HG03103 (cell line): ENCODE data around the gene KRTAP10-9.
"Not testable (repeated sequence)": the region's sequence is repeated elsewhere in the genome, so short reads cannot be mapped to it uniquely, and the experiment has no call there.

ENCODE experiments used
- ATAC-seq: cut with Tn5 transposase; IDR thresholded peaks from one replicate; pipeline ENCODE4 v1.9.1; 2021; ENCODE audit warnings: low read depth; ENCODE audit not compliant: unreplicated experiment

The KRTAP10-9 gene

GRCh38 chr21:44613386-44614155, 13.3 kb upstream of the KRTAP10-9 start:
- ATAC-seq, result no peak

- no peak for ATAC-seq
These were observed 12.7 kb upstream of the KRTAP10-9 start for GRCh38 chr21:44614161-44614631.

GRCh38 chr21:44614961-44615391, 11.9 kb upstream of the KRTAP10-9 start:
- ATAC-seq, result no peak

- ATAC-seq, result no peak
These were observed 11.4 kb upstream of the KRTAP10-9 start for GRCh38 chr21:44615466-44615865.

- ATAC-seq, result no peak
These were observed 10.8 kb upstream of the KRTAP10-9 start for GRCh38 chr21:44615911-44616590.

GRCh38 chr21:44616591-44616926, 10.3 kb upstream of the KRTAP10-9 start:
- no peak for ATAC-seq

GRCh38 chr21:44617071-44617501, 9.8 kb upstream of the KRTAP10-9 start:
- no peak for ATAC-seq

- ATAC-seq, result no peak
These were observed 8.4 kb upstream of the KRTAP10-9 start for GRCh38 chr21:44618504-44618903.

GRCh38 chr21:44618909-44619308, 8.0 kb upstream of the KRTAP10-9 start:
- ATAC-seq, result no peak

- no peak for ATAC-seq
These were observed 7.0 kb upstream of the KRTAP10-9 start for GRCh38 chr21:44619886-44620285.

- no peak for ATAC-seq
These were observed 3.3 kb upstream of the KRTAP10-9 start for GRCh38 chr21:44623575-44623974.

GRCh38 chr21:44625756-44626155, 1.1 kb upstream of the KRTAP10-9 start:
- no peak for ATAC-seq

GRCh38 chr21:44626262-44626661, 631 bp upstream of the KRTAP10-9 start:
- ATAC-seq, result no peak

GRCh38 chr21:44627181-44627822, 409 bp downstream of the KRTAP10-9 start:
- not testable (repeated sequence) for ATAC-seq

- ATAC-seq, result not testable (repeated sequence)
These were observed 939 bp downstream of the KRTAP10-9 start for GRCh38 chr21:44627831-44628233.

- no peak for ATAC-seq
These were observed 2.0 kb downstream of the KRTAP10-9 start for GRCh38 chr21:44628707-44629391.

- no peak for ATAC-seq
These were observed 3.5 kb downstream of the KRTAP10-9 start for GRCh38 chr21:44630440-44630839.

- no peak for ATAC-seq
These were observed 5.2 kb downstream of the KRTAP10-9 start for GRCh38 chr21:44632067-44632466.

GRCh38 chr21:44636209-44637017, 9.5 kb downstream of the KRTAP10-9 start:
- no peak for ATAC-seq
